ENCODE data around the gene GGTA1. TPM values are rescaled to one million over a fixed set of nuclear protein-coding genes. Genes with fewer than 3 reads are reported as not detected.
"Not testable (repeated sequence)": the region's sequence is repeated elsewhere in the genome, so short reads cannot be mapped to it uniquely, and the experiment has no call there.

The GGTA1 gene
- total RNA-seq, 1 donor from 2014 or later = not detected

DNA sequence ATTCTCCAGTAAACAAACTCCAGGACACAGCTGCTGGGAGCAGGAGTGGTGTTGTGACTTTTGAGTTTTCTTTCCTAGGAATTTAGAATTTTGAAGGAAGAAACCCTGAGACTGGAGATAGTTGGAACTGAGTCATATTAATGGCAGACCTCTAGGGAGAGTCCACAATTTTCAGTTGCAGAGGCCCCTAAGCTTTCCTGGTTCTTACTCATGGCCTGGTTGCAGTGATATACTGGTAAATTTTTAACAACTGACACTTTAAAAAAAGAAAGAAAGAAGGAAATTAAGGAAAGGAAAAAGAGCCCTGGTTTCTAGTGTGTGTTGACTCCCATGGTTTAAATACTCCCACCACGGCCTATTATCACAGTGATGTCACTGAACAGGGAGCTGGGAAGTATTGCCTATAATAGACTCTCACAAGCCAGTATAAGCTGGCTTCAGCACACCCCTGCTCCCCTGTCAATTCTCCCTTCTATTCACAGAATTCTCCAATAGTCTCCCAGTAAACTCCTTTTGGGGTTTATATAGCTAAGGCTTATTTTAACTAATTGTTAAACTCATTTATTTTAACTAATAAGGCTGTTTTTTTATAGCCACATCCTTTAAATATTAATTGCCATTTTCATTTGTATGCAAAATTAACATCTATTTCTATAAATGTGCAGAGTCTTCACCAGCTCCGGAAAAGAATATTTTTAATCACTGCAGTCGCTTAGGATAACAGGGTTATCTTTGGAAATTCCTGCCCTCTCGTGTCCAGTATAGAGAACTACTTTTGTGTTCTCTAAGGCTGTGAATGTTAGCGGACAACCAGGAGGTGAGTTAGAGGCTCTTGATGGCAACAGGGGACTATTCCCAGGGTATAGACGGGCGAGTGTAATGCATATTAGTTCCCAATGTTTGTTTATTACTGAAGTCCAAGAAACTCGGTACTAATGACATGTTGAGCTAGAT, 59.7 kb downstream of the GGTA1 start:
- H3K4me1 Mint-ChIP-seq (ENCODE audit: low read depth, unreplicated experiment) = no peaks in the 10 kb centered on the region
- TF ChIP-seq CTCF (IDR thresholded peaks at IDR 0.05; ENCODE audit: partially characterized antibody, unreplicated experiment) = no peak
- H3K27ac Mint-ChIP-seq (ENCODE audit: unreplicated experiment) = no peak overlapping the region
- H3K4me3 Mint-ChIP-seq (ENCODE audit: unreplicated experiment) = no peak overlapping the region
- no peaks in the 10 kb centered on the region for H3K9me3 Mint-ChIP-seq (ENCODE audit: unreplicated experiment)
- H3K36me3 Mint-ChIP-seq (ENCODE audit: unreplicated experiment) = no peaks in the 10 kb centered on the region
- no peak for DNase-seq
- H3K27me3 Mint-ChIP-seq (ENCODE audit: unreplicated experiment) = no peaks in the 10 kb centered on the region

DNA sequence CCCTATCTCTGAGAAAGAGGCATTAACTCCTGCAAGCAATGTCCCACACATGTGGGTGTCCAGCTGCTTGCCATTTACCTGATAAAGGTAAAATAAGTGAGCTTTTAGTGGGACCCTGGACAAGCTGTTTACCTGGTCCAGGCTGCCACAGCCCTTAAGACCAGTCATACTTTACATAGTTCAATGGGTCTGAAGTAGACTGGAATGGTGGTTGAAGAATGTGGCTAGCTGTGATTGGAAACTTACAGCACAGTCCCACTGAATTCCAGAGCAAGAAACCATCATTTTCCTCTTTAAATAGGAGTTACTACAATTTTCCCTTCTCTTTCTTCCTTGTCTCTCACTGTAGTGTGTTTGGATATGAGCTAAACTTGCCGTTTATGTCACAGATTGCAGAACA, 60.6 kb downstream of the GGTA1 start:
- no peak for TF ChIP-seq CTCF (IDR thresholded peaks at IDR 0.05; ENCODE audit: partially characterized antibody, unreplicated experiment)
- no peaks in the 10 kb centered on the region for H3K9me3 Mint-ChIP-seq (ENCODE audit: unreplicated experiment)
- no peak for DNase-seq
- no peak overlapping the region for H3K4me3 Mint-ChIP-seq (ENCODE audit: unreplicated experiment)
- H3K27me3 Mint-ChIP-seq (ENCODE audit: unreplicated experiment) = no peaks in the 10 kb centered on the region
- no peaks in the 10 kb centered on the region for H3K36me3 Mint-ChIP-seq (ENCODE audit: unreplicated experiment)
- no peaks in the 10 kb centered on the region for H3K4me1 Mint-ChIP-seq (ENCODE audit: low read depth, unreplicated experiment)
- no peak overlapping the region for H3K27ac Mint-ChIP-seq (ENCODE audit: unreplicated experiment)

- no peaks in the 10 kb centered on the region for H3K36me3 Mint-ChIP-seq (ENCODE audit: unreplicated experiment)
- H3K4me1 Mint-ChIP-seq (ENCODE audit: low read depth, unreplicated experiment) = no peaks in the 10 kb centered on the region
- no peak overlapping the region for H3K4me3 Mint-ChIP-seq (ENCODE audit: unreplicated experiment)
- TF ChIP-seq CTCF (IDR thresholded peaks at IDR 0.05; ENCODE audit: partially characterized antibody, unreplicated experiment) = no peak
- no peak overlapping the region for H3K27ac Mint-ChIP-seq (ENCODE audit: unreplicated experiment)
- H3K27me3 Mint-ChIP-seq (ENCODE audit: unreplicated experiment) = no peaks in the 10 kb centered on the region
- H3K9me3 Mint-ChIP-seq (ENCODE audit: unreplicated experiment) = no peaks in the 10 kb centered on the region
- no peak for DNase-seq
These were observed 61.8 kb downstream of the GGTA1 start for GRCh38 chr9:121437891-121438290.

DNA sequence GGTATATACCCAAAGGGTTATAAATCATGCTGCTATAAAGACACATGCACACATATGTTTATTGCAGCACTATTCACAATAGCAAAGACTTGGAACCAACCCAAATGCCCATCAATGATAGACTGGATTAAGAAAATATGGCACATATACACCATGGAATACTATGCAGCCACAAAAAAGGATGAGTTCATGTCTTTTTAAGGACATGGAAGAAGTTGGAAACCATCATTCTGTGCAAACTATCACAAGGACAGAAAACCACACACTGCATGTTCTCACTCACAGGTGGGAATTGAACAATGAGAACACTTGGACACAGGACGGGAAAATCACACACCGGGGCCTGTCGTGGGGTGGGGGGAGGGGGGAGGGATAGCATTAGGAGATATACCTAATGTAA, 62.6 kb downstream of the GGTA1 start:
- H3K9me3 Mint-ChIP-seq (ENCODE audit: unreplicated experiment); H3K36me3 Mint-ChIP-seq (ENCODE audit: unreplicated experiment); H3K4me3 Mint-ChIP-seq (ENCODE audit: unreplicated experiment); H3K27ac Mint-ChIP-seq (ENCODE audit: unreplicated experiment); H3K27me3 Mint-ChIP-seq (ENCODE audit: unreplicated experiment); DNase-seq; H3K4me1 Mint-ChIP-seq (ENCODE audit: low read depth, unreplicated experiment): not testable (repeated sequence)

- no peaks in the 10 kb centered on the region for H3K9me3 Mint-ChIP-seq (ENCODE audit: unreplicated experiment)
- no peaks in the 10 kb centered on the region for H3K27me3 Mint-ChIP-seq (ENCODE audit: unreplicated experiment)
- DNase-seq = no peak
- H3K36me3 Mint-ChIP-seq (ENCODE audit: unreplicated experiment) = no peaks in the 10 kb centered on the region
- H3K4me3 Mint-ChIP-seq (ENCODE audit: unreplicated experiment) = no peak overlapping the region
- H3K4me1 Mint-ChIP-seq (ENCODE audit: low read depth, unreplicated experiment) = no peaks in the 10 kb centered on the region
- no peak overlapping the region for H3K27ac Mint-ChIP-seq (ENCODE audit: unreplicated experiment)
- TF ChIP-seq CTCF (IDR thresholded peaks at IDR 0.05; ENCODE audit: partially characterized antibody, unreplicated experiment) = no peak
These were observed 64.7 kb downstream of the GGTA1 start for GRCh38 chr9:121434969-121435368.

Data from glutamatergic neuron (in vitro differentiated cells).